HuH-7.5 (cell line): ENCODE measurements around the gene CHIA.
"Not testable (repeated sequence)": the region's sequence is repeated elsewhere in the genome, so short reads cannot be mapped to it uniquely, and the experiment has no call there.

ENCODE experiments used
- DNase-seq: peaks from one replicate; pipeline ENCODE4 v3.0.0; 2011; ENCODE audit warnings: low spot score

The CHIA gene

DNA sequence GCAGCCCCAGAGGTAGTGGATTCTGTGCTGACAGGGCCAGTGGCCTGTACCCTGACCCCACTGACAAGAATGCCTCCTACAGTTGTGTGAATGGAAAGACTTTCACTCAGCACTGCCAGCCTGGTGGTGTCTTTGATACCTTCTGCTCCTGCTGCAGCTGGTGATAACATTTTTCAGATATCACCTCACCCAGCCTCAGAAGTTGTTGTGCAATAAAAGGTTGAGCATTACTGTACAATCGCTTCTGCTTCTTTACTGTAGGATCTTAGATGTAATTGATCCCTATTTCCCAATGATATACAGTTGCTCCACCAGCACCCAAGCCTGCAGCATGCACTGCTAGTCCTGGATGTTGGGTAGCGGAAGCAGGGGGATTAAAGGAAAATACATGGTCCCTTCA is 4.8 kb upstream of the CHIA start:
- no peak for DNase-seq

DNA sequence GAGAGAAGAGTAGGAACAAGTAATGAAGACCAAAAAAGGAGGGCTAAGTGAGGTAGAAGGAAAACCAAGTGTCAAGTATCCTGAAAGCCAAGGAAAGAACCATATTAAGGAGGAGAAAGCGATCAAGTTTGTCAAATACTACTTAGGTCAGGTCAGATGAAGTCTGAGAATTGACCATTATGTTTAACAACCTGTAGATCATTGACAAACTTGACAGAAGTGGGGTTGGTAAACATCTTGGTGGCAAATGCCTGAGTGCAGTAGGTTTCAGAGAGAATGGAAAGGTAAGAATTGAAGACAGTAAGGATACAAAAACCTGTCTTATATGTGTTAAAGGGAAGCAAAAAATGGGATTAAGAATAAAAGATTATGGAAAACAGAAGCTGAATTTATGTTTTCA is 3.7 kb upstream of the CHIA start:
- DNase-seq, result no peak

DNA sequence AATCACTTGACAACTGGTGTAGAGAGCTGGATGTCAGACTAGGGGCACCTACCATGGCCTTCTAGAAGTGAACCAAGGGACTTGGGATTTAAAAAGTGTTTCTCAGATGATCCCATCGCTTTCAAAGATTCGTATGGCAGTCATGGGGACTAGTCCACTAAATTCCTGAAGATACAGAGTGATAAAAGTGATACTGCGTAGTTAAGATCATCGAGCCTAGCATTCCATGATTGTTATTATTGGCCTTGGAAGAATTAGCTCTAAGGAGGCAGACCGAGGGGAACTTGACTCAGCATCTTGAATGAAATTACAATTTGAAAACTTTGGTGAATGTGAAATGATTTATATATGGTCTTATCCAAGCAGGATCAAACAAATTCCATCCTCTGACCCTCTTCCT is 1.3 kb upstream of the CHIA start:
- no peak for DNase-seq

DNA sequence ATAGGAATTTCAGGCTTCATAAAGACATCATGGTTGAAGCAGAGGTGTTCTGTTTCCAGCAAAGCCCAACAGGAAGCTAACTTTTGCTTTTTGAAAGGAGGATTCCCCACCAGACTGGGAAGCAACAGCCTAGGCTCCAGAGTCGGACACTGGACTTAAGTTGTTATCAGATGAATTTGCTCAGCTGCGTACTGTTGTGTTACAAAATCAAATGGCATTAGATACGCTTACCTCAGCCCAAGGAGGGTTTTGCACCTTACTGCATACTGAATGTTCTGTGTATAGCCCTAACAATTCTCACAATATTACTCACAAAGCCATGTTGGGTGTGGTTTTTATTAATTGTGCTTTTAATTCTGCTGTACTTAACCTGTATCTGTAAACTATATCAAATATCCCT is 547 bp upstream of the CHIA start:
- no peak for DNase-seq

DNA sequence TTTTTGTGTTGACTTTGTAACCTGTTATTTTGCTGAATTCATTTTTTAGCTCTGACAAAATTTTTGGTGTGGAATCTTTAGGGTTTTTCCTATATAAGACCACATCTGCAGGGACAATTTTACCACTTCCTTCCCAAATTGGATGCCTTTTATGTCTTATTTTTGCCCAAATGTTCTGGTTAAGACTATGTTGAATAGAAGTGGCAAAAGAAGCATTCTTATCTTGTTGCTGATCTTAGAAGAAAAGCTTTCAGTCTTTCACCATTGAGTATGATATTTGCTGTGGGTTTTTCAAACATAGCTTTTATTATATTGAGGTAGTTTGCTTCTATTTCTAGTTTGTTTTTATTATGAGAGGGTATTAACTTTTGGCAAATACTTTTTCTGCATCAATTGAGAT is 3.7 kb downstream of the CHIA start:
- no peak for DNase-seq

DNA sequence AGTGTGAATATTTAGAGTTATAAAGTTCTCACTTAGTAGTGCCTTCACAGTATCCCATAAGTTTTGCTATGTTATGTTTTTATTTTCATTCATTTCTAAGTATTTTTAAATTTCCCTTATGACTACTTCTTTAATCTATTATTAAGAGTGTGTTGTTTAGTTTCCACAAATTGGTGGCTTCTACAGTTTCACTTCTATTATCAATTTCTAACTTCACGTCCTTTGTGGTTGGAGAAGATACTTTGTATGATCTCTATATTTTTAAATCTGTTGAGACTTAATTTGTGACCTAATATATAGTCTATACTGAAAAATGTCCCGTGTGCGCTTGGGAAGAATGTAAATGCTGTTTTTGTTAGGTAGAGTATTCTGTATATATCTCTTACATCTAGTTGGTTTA is 11.7 kb downstream of the CHIA start:
- DNase-seq, result no peak

DNA sequence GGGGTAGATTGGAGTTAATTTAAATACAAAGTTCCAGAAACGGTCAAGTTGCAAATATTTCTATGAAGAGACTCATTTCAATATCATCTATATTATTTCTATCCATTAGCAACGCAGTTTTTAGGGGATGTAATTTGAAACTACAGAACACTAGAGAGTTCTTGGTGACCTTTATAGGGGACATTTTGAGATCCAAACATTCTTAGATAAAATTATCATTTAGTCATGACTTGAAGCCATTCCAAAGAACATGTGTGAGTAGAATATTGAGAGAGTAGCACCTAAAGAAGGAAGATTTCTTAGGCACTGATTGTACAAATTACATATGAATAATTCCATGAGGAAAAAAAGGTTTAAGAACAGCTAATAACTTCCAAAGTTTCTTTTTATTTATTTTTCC is 19.0 kb downstream of the CHIA start:
- no peak for DNase-seq

DNA sequence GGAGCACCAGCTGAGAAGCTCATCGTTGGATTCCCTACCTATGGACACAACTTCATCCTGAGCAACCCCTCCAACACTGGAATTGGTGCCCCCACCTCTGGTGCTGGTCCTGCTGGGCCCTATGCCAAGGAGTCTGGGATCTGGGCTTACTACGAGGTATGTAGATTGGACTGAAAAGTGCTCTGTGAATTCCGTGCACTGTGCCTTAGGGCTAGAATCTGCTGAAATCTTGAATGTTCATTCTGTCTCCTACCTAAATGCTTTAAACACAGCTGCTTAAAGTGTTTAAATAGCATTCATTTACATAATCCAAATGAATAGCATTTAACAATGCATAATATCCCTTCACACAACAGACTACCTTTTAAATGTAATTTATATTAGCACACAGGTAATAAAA is 27.9 kb downstream of the CHIA start:
- DNase-seq, result no peak

DNA sequence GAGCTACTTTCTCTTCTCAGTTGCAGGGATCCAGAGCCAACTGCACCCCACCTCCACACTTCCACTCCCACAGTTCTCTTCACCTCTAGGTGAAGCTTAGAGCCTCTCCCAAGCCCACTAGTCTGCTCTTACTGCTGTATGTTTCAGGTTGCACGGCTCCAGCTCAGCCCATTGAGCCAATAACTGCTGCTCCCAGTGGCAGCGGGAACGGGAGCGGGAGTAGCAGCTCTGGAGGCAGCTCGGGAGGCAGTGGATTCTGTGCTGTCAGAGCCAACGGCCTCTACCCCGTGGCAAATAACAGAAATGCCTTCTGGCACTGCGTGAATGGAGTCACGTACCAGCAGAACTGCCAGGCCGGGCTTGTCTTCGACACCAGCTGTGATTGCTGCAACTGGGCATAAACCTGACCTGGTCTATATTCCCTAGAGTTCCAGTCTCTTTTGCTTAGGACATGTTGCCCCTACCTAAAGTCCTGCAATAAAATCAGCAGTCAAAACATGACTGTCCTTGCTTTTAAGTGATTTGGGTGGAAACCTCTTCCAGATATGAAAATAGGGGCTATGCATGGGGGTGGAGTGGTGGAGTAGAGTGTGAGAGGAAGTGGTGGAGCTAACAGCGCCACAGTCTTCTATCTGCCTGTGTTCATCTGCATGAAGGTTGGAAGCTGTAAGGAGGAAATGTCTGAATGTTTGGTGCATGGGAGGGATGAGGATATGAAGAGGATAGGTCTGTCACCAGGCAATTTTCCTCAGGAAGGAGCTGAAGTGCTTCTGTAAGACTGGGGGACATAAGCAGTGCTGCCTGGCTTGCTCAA is 29.6 kb downstream of the CHIA start:
- DNase-seq, result no peak

DNA sequence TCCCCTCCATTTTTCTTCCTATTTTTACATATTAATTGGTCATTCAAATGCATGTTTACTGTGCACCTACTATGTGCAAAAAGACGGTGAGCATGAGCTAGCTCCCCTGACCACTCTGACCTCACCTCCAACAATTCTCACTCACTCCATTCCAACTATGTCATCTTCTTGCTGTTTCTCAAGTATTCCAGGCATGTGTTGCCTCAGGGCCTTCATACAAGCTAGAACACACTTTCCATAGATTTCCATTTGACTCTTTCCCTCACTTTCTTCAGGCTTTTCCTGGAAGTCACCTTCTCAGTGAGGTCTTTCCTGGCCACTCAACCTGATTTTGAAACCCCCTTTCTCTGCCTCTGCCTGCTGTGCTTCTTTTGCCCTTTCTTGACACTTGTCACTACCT is 32.6 kb downstream of the CHIA start:
- DNase-seq, result no peak

DNA sequence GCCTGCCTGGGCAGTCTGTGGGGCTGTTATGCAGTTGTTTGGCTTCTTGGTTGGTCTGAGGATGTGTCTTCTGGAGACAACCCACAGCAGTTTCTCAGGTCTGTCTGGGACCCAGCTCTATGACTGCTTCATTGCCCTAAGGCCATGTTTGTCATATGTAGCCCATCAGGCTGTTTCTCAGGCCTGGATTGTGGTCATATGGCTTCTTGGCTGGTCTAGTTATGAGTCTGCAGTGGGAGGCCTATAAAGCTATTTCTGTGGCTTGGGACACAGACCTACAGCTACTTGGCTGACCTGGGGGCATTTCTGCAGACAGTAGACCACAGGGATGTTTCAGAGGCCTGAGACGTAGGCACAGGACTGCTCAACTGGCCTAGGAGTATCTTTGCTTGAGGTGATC is 41.5 kb downstream of the CHIA start:
- no peak for DNase-seq

DNA sequence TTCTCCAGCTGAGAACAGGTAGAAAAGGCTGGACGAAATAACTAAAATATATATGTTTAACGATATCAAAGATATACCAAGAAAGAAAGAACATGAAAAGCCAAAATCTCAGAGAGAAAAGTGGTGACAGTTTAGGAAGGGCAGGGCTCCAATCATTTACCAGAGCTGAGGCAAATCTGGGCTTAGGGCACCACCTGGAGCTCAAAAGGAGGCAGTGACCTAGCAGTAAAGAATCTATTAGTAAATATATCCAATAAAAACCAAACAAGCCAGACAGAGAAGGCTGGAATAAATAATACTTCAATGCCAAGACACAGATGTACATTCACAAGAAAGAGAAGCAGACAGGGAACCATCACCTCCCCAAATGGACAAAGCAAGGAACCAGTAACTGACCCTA is 43.5 kb downstream of the CHIA start:
- no peak for DNase-seq

DNA sequence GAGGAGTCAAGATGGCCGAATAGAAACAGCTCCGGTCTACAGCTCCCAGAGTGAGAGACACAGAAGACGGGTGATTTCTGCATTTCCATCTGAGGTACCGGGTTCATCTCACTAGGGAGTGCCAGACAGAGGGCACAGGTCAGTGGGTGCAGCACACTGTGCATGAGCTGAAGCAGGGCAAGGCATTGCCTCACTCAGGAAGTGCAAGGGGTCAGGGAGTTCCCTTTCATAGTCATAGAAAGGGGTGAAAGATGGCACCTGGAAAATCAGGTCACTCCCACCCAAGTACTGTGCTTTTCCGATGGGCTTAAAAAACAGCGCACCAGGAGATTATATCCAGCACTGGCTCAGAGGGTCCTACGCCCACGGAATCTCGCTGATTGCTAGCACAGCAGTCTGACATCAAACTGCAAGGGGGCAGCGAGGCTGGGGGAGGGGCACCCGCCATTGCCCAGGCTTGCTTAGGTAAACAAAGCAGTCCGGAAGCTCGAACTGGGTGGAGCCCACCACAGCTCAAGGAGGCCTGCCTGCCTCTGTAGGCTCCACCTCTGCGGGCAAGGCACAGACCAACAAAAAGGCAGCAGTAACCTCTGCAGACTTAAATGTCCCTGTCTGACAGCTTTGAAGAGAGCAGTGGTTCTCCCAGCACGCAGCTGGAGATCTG is 44.7 kb downstream of the CHIA start:
- DNase-seq, result not testable (repeated sequence)

DNA sequence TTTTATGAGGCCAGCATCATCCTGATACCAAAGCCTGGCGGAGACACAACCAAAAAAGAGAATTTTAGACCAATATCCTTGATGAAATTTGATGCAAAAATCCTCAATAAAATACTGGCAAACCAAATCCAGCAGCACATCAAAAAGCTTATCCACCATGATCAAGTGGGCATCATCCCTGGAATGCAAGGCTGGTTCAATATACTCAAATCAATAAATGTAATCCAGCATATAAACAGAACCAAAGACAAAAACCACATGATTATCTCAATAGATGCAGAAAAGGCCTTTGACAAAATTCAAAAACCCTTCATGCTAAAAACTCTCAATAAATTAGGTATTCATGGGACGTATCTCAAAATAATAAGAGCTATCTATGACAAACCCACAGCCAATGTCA is 48.2 kb downstream of the CHIA start:
- not testable (repeated sequence) for DNase-seq

DNA sequence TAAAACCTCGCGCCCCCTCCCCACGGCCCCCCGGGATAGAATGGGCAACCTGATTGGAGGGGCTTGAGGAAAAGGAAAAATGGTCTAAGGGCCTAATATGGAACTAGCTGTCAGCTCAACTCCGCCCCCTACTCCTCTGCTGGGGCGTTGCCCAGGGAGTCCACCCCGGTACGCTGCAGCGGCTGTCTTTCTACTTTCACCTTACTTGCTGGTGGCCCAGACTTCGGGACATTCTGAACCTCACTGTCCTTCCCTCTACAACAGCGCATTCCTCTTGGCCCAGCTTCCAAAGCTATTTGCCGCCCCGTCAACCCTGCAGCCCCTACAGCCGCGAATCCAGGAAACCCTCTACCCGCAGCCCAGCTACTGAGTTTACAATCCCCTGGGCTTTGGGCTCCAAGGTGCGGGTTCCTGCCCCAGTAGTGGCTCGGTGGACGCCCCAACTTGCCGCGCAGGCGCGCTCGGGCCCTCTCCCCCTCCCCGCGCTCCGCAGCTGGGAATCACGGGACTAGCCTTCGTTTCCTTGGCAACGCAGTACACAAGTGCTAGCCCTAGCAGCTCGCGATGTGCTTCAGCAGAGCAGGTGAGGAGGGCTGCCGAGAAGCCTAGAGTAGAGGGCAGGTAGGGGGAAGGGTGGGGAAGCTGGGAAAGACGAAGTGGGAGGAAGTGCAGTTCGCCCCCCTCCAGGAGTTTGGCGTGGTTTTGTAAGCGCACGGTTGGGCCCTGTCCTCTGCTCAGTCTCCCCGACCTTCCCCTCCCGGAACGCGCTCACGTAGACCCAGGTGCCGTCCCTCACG is 55.6 kb downstream of the CHIA start:
- peak; percentile 81 for DNase-seq

DNA sequence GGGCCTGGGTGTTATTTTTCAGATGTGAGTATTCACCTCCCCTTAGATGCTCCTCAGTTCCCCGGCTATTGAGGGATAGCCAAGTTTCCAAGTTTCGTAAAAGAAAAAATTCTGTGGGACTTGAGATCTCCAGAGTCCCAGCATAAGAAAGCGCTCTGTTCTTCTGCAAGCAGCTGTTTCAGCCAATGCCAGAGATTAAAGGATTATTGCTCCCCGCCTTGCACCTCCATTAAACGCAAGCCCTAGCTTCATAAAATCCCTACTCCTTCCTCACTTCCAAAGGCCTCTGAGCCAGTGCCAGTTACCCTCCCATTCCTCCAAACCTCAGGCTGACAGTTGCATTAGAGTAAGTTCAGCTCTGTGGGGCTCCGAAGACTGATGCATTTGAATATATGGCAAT is 56.4 kb downstream of the CHIA start:
- no peak for DNase-seq

DNA sequence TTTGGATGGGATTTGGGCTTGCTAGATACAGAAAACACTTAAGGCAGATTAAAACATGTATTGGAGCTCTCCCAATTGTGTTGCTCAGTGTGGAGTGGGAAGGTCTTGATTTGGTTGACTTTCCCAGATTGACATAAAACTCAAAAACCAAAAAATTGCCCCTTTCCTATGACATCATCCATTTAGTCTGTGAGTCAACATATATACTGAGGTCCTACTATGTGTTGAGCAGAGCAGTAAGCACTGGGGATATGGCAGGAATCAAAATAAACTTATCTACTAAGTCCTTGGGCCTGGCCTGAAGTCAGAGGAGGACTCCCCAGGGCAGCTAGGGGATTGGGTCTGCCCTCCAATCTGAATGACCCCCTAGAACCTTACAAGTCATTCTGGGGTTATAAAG is 61.0 kb downstream of the CHIA start:
- DNase-seq, result no peak

DNA sequence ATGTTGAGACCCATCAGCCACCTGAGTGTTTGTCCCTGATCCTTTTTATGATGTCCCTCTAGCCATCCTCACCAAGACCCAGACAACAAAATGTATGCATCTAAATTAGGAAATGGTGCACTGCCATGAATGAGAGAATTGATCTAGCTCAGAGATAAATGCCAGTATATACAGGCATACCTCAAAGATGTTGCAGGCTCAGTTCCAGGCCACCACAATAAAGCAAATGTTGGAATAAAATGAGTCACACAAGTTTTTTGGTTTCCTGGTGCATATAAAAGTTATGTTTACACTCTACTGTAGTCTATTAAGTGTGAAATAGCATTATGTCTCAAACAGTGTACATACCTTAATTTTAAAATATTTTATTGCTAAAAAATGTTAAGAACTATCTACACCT is 63.9 kb downstream of the CHIA start:
- no peak for DNase-seq

DNA sequence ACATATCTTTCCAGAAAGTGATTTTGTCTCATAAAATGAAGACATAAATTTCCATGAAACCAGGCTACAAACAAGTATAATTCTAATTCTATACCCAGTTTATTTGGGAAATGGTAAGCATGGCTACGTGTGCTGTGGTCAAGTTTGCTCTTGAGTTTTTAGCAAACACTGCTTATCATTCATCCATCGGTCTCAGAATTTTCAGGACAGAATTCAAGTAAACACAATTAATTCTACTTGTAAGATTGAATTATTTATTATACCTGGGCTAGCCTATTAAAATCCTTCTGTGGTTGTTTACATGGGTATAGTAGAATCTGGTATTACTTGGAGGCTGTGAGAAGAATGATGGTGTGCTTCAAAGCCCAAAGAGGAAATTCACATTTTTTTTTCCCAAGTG is 68.3 kb downstream of the CHIA start:
- DNase-seq, result no peak

DNA sequence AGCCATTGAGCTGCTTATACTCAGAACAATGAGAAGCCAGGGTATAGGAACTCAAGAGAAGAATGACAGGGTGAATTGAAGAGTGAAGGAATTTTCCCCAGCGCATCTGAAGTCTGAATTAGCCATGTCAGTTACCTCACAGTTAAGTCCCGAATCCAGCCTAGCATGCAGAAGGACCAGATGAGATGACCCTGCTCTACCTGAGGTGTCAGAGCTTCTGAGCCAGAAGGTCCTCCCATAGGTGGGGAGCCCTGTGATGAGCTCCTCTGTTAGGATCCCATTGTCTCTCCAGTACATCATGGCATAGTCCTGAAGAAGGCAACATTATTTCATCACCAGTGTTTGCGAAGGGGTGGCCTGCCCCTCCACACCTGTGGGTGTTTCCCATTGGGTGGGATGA is 68.7 kb downstream of the CHIA start:
- DNase-seq, result no peak

DNA sequence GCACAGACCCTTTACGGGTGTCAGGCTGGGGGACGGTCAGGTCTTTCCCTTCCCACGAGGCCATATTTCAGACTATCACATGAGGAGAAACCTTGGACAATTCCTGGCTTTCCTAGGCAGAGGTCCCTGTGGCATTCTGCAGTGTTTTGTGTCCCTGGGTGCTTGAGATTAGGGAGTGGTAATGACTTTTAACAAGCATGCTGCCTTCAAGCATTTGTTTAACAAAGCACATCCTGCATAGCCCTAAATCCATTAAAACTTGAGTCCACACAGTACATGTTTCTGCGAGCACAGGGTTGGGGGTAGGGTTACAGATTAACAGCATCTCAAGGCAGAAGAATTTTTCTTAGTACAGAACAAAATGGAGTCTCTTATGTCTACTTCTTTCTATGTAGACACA is 69.6 kb downstream of the CHIA start:
- DNase-seq, result not testable (repeated sequence)

DNA sequence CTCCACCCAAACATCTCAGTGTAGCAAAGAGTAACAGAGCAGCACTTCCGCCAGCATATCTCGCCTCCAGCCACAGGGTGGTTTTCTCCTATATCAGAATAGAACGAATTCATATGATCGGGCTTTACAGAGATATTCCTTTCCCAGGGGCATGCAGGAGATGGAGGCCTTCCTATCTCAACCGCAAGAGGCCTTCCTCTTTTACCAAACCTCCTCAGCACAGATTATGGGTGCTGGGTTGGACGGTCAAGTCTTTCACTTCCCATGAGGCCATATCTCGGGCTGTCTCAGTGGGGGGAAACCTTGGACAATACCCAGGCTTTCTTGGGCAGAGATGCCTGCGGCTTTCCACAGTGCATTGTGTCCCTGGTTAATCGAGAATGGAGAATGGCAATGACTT is 71.1 kb downstream of the CHIA start:
- DNase-seq, result no peak

DNA sequence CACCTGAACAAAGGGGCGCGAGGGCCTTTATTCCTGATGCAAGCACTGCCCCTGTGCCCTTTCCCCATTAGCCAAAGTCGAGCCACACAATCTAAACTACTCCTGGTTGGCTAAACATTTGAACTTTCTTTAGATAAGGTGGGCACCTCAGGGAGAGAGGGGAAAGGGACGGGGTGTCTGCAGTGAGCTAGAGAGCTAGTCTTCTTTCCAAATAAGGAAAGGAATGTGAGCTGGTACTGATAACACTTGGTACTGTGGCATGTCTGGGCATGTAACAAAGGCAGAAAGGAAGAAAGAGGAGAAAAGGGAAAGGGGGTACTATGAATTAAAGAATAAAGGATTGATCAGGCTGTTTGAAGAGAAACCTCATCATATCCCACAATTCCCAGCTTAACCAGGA is 74.0 kb downstream of the CHIA start:
- no peak for DNase-seq
